Measurements from ENCODE around the gene VAMP2. TPM values are rescaled to one million over a fixed set of nuclear protein-coding genes. Genes with fewer than 3 reads are reported as not detected.
A peak's percentile ranks its signal among the peaks of the same experiment; 100 is the strongest.

VAMP2 gene
- total RNA-seq, 4 donors from 2014 or later: 14.6 to 39.8 (median 33.4) TPM

GRCh38 chr17:8186446-8186786 is 23.7 kb upstream of the VAMP2 start:
- H3K27me3 ChIP-seq: no peaks in the 10 kb centered on the region
- ATAC-seq: no peak
- H3K4me1 ChIP-seq: peaks cover 6 to 50% (median 14%) of the 10 kb centered on the region in 3 donors
- H3K36me3 ChIP-seq: no peaks in the 10 kb centered on the region
- WGBS, 2 donors (ENCODE audit: low coverage in 1 of 2): 0% methylated on average over 2 to 16 of the region's 23 CpGs
- peak overlapping the region; percentile 85 to 98 (median 96) for H3K27ac ChIP-seq
- no peaks in the 10 kb centered on the region for H3K9me3 ChIP-seq
- peak in 1 of 4 experiments; percentile 33 for TF ChIP-seq CTCF (IDR thresholded peaks at IDR 0.05)
- no peak for TF ChIP-seq POLR2AphosphoS5 (IDR thresholded peaks at IDR 0.05)
- no peak for TF ChIP-seq POLR2A (IDR thresholded peaks at IDR 0.05)
- peak overlapping the region; percentile 67 to 77 for H3K4me3 ChIP-seq

DNA sequence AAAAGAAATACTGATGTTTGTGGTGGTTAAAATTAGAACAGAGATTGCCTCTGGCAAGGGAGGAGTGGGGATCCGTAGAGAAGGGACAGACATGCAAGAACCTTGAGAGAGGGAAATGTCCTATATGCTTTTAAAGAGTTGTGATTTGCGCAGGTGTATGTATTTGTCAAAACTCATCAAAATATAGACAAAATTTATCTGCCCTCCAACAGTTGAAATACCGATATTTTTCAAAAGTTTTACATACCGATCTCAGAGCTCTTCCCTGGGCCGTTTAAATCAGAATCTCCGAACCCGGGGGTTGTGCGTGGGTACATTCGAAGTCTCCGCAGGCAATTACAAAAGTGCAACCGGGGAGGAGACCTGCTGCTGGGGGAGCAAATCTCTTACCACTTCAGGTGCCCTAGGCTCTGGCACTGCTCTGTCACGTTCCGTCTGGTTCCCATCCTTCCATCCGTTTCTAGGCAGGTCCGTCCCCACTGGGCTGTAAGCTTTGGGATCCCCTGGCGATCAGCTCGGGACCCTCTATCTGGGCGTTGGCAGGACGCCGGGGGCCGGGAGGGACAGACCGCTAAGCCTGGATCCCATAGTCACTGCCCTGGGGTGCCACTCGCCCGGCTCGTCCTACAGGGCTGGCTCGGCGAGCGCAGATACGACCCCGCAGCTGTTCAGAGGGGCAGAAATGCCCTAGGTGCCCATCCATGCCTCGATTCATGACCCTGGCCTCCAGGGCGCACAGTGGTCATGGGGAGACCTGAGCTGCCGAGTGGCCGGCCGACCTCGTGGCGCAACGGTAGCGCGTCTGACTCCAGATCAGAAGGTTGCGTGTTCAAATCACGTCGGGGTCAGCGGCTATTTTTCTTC is 23.1 kb upstream of the VAMP2 start:
- peak; percentile 55 for ATAC-seq
- Histone ChIP-seq H3K27me3 (no peaks in the 10 kb centered on the region), H3K9me3 (no peaks in the 10 kb centered on the region), H3K27ac (peak overlapping the region; percentile 85 to 98 (median 96)), H3K4me1 (peaks cover 6 to 44% (median 14%) of the 10 kb centered on the region in 3 donors), H3K36me3 (no peaks in the 10 kb centered on the region), H3K4me3 (peak overlapping the region; percentile 67 to 77)
- WGBS, 2 donors (ENCODE audit: low coverage in 1 of 2): 0 to 1% methylated on average over 19 to 24 of the region's 44 CpGs
- TF ChIP-seq POLR2AphosphoS5 (IDR thresholded peaks at IDR 0.05): peak; percentile 86
- no peak for TF ChIP-seq EP300 (IDR thresholded peaks at IDR 0.05)
- TF ChIP-seq CTCF (IDR thresholded peaks at IDR 0.05): no peak
- TF ChIP-seq POLR2A (IDR thresholded peaks at IDR 0.05): peak; percentile 57 to 70

GRCh38 chr17:8176998-8177731 is 14.4 kb upstream of the VAMP2 start:
- 66 to 89% methylated on average over 10 to 11 of the region's 19 CpGs for WGBS, 2 donors (ENCODE audit: low coverage in 1 of 2)
- H3K27me3 ChIP-seq: no peaks in the 10 kb centered on the region
- H3K27ac ChIP-seq: peak overlapping the region in 3 of 4 donors; percentile 81 to 90 (median 85)
- peak overlapping the region in 1 of 2 donors; percentile 62 for H3K4me3 ChIP-seq
- no peaks in the 10 kb centered on the region for H3K9me3 ChIP-seq
- ATAC-seq: no peak
- TF ChIP-seq EP300 (IDR thresholded peaks at IDR 0.05): no peak
- no peak for TF ChIP-seq CTCF (IDR thresholded peaks at IDR 0.05)
- no peak for TF ChIP-seq POLR2A (IDR thresholded peaks at IDR 0.05)
- TF ChIP-seq POLR2AphosphoS5 (IDR thresholded peaks at IDR 0.05): no peak
- peaks cover 0 to 44% (median 15%) of the 10 kb centered on the region in 3 donors for H3K4me1 ChIP-seq
- H3K36me3 ChIP-seq: no peaks in the 10 kb centered on the region

GRCh38 chr17:8176197-8176940 is 13.6 kb upstream of the VAMP2 start, which contains the start of gene TMEM107:
TSS of gene TMEM107 (minus strand) at chr17:8176380. CDS start at chr17:8176286, 94 bp downstream.
- Histone ChIP-seq H3K4me3 (peak within 1 kb of the TSS; percentile 46 to 62), H3K27ac (peak within 1 kb of the TSS; percentile 11 to 90 (median 83)), H3K27me3 (no peaks in the 10 kb centered on the region), H3K4me1 (peaks cover 0 to 44% (median 15%) of the 10 kb centered on the region in 3 donors), H3K36me3 (no peaks in the 10 kb centered on the region), H3K9me3 (no peaks in the 10 kb centered on the region)
- peak; percentile 11 to 25 for TF ChIP-seq POLR2A (IDR thresholded peaks at IDR 0.05)
- TF ChIP-seq EP300 (IDR thresholded peaks at IDR 0.05): no peak
- TF ChIP-seq POLR2AphosphoS5 (IDR thresholded peaks at IDR 0.05): peak; percentile 32
- ATAC-seq: peak; percentile 76
- WGBS, 2 donors (ENCODE audit: low coverage in 1 of 2): 0% methylated on average over 1 to 6 of the region's 56 CpGs

DNA sequence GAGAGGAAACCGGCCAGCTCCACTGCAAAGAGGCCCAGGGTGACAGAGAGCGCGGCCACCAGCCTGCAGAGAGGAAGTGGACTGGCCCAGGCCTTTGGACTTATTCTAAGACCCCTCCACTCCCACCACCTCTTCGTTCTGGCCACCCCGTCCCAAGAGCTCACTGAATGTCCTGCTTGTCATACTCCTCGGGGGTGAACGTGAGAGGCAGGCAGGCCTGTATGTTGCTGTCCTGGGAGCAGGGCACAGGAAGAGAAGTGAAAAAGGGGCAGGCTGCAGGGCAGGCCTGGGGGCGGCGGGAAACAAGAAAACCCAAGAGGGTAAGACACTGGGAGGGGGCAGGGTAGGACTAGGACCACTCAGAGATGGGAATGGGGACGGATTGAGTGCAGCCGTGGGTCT is 13.0 kb upstream of the VAMP2 start:
- no peaks in the 10 kb centered on the region for H3K27me3 ChIP-seq
- H3K27ac ChIP-seq: peak overlapping the region; percentile 11 to 90 (median 83)
- peak; percentile 2 for ATAC-seq
- 15 to 47% methylated on average over 3 to 5 of the region's 11 CpGs for WGBS, 2 donors (ENCODE audit: low coverage in 1 of 2)
- peaks cover 0 to 44% (median 15%) of the 10 kb centered on the region in 3 donors for H3K4me1 ChIP-seq
- H3K36me3 ChIP-seq: no peaks in the 10 kb centered on the region
- H3K4me3 ChIP-seq: peak overlapping the region; percentile 46 to 62
- no peaks in the 10 kb centered on the region for H3K9me3 ChIP-seq
- no peak for TF ChIP-seq POLR2AphosphoS5 (IDR thresholded peaks at IDR 0.05)
- TF ChIP-seq POLR2A (IDR thresholded peaks at IDR 0.05): no peak
- no peak for TF ChIP-seq EP300 (IDR thresholded peaks at IDR 0.05)
- no peak for TF ChIP-seq CTCF (IDR thresholded peaks at IDR 0.05)

All from gastroesophageal sphincter (tissue), 4 donors.